Natural killer cell treated with Interleukin-12 subunit alpha and Interleukin-12 subunit beta and Interleukin-15 and Interleukin-18, amount 100 ng/mL, for 72 hours (primary cell): Measurements from ENCODE around the gene FAT4. TPM values are rescaled to one million over a fixed set of nuclear protein-coding genes. Genes with fewer than 3 reads are reported as not detected.
A peak's percentile ranks its signal among the peaks of the same experiment; 100 is the strongest.

ENCODE experiments used
- ATAC-seq, 2 donors: fragments of 150-1000 bp; cut with Tn5 transposase in 1 of 2; sonication (Bioruptor Pico), chemical (Tn5 transposase) in 1 of 2; 2 replicates each; pipeline ENCODE4 v1.10.0; 2021
- DNase-seq: peaks from one replicate; pipeline ENCODE4 v3.0.0; 2022; ENCODE audit warnings: low spot score
- H3K27ac Mint-ChIP-seq, 2 donors: 1 replicate in 1 of 2; 2 replicates in 1 of 2; pipeline ENCODE4 v1.8.0; 2022; ENCODE audit warnings: mixed read lengths in 2 of 2, mild to moderate bottlenecking in 1 of 2, moderate library complexity in 1 of 2
- H3K27me3 Mint-ChIP-seq, 2 donors: 1 replicate in 1 of 2; 2 replicates in 1 of 2; pipeline ENCODE4 v1.8.0; 2022; ENCODE audit warnings: mixed read lengths in 2 of 2
- H3K36me3 Mint-ChIP-seq: one replicate; pipeline ENCODE4 v1.8.0; 2022; ENCODE audit warnings: mixed read lengths
- H3K4me1 Mint-ChIP-seq, 2 donors: 1 replicate in 1 of 2; 2 replicates in 1 of 2; pipeline ENCODE4 v1.8.0; 2022; ENCODE audit warnings: low read depth in 2 of 2, mixed read lengths in 2 of 2, mild to moderate bottlenecking in 1 of 2
- H3K4me3 Mint-ChIP-seq: one replicate; pipeline ENCODE4 v1.8.0; 2022; ENCODE audit warnings: mixed read lengths
- H3K9me3 Mint-ChIP-seq: 2 replicates; pipeline ENCODE4 v1.8.0; 2022; ENCODE audit warnings: mixed read lengths
- total RNA-seq, 2 donors: library from RNA; stranded (reverse); gene quantifications; one replicate each; pipeline ENCODE4 v1.2.3, GENCODE V29; 2022

FAT4 gene
- total RNA-seq, 2 donors from 2014 or later: 0.33 to 1.4 TPM

- no peak for ATAC-seq
- no peak overlapping the region for H3K4me3 Mint-ChIP-seq
- H3K36me3 Mint-ChIP-seq: no peaks in the 10 kb centered on the region
Measured at GRCh38 chr4:125306533-125306932, 8.2 kb upstream of the FAT4 start.

DNA sequence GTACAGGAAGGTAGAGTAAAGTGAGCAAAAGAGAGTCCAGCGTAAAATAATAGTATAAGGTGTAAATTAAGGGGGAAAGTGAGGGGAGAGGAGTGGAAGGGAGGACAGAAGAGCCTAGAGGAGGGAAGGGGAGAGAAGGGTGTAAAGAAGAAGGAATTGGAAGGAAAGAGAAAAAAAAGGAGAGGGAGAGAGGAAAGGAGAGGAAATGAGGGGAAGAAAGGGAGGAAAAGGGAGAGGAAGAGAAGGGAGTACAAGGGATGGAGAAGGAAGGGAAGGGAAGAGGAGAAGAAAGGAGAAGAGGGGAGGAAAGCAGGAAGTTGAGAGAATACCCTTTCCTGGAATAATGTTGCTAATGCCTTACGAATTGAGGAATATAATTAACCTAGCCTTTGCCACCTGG, 3.3 kb upstream of the FAT4 start:
- Mint-ChIP-seq H3K9me3 (no peaks in the 10 kb centered on the region), H3K4me1 (peaks cover 17 to 22% of the 10 kb centered on the region in 2 donors), H3K27me3 (peaks cover 12 to 13% of the 10 kb centered on the region in 2 donors), H3K4me3 (no peak overlapping the region), H3K36me3 (no peaks in the 10 kb centered on the region), H3K27ac (no peak overlapping the region)
- ATAC-seq: no peak
- no peak for DNase-seq

More at GRCh38 chr4:125306533-125306932, 8.2 kb upstream of the FAT4 start:
- DNase-seq: no peak
- Mint-ChIP-seq H3K27ac (no peak overlapping the region), H3K4me1 (no peaks in the 10 kb centered on the region), H3K9me3 (no peaks in the 10 kb centered on the region), H3K27me3 (peaks cover 11% of the 10 kb centered on the region in 2 donors)

- peak overlapping the region; percentile 34 for H3K4me3 Mint-ChIP-seq
- H3K27me3 Mint-ChIP-seq: peaks cover 10 to 13% of the 10 kb centered on the region in 2 donors
- H3K36me3 Mint-ChIP-seq: no peaks in the 10 kb centered on the region
- H3K4me1 Mint-ChIP-seq: peaks cover 27 to 33% of the 10 kb centered on the region in 2 donors
- no peaks in the 10 kb centered on the region for H3K9me3 Mint-ChIP-seq
- DNase-seq: no peak
- no peak for ATAC-seq
- H3K27ac Mint-ChIP-seq: no peak overlapping the region
Measured at GRCh38 chr4:125313497-125313896, 1.3 kb upstream of the FAT4 start.

- DNase-seq (no peak), ATAC-seq (no peak)
- Mint-ChIP-seq H3K27ac (peak overlapping the region; percentile 31 to 57), H3K9me3 (no peaks in the 10 kb centered on the region), H3K4me3 (peak overlapping the region; percentile 87), H3K4me1 (peaks cover 27 to 33% of the 10 kb centered on the region in 2 donors), H3K36me3 (no peaks in the 10 kb centered on the region), H3K27me3 (peaks cover 10 to 13% of the 10 kb centered on the region in 2 donors)
Measured at GRCh38 chr4:125313989-125314667, 627 bp upstream of the FAT4 start.

- Mint-ChIP-seq H3K4me3 (peak overlapping the region; percentile 87), H3K36me3 (no peaks in the 10 kb centered on the region), H3K27ac (peak overlapping the region; percentile 46 to 68), H3K27me3 (peaks cover 8 to 9% of the 10 kb centered on the region in 2 donors), H3K4me1 (peaks cover 27 to 36% of the 10 kb centered on the region in 2 donors), H3K9me3 (no peaks in the 10 kb centered on the region)
- DNase-seq: no peak
- peak in 1 of 2 donors; percentile 25 for ATAC-seq
Measured at GRCh38 chr4:125315576-125316400, 1.0 kb downstream of the FAT4 start.

- H3K9me3 Mint-ChIP-seq: no peaks in the 10 kb centered on the region
- peak overlapping the region; percentile 46 to 68 for H3K27ac Mint-ChIP-seq
- ATAC-seq: peak in 1 of 2 donors; percentile 18
- peaks cover 27 to 36% of the 10 kb centered on the region in 2 donors for H3K4me1 Mint-ChIP-seq
- no peak for DNase-seq
- no peaks in the 10 kb centered on the region for H3K36me3 Mint-ChIP-seq
- peaks cover 3 to 5% of the 10 kb centered on the region in 2 donors for H3K27me3 Mint-ChIP-seq
- H3K4me3 Mint-ChIP-seq: peak overlapping the region; percentile 87
Measured at GRCh38 chr4:125316401-125316790, 1.6 kb downstream of the FAT4 start.

DNA sequence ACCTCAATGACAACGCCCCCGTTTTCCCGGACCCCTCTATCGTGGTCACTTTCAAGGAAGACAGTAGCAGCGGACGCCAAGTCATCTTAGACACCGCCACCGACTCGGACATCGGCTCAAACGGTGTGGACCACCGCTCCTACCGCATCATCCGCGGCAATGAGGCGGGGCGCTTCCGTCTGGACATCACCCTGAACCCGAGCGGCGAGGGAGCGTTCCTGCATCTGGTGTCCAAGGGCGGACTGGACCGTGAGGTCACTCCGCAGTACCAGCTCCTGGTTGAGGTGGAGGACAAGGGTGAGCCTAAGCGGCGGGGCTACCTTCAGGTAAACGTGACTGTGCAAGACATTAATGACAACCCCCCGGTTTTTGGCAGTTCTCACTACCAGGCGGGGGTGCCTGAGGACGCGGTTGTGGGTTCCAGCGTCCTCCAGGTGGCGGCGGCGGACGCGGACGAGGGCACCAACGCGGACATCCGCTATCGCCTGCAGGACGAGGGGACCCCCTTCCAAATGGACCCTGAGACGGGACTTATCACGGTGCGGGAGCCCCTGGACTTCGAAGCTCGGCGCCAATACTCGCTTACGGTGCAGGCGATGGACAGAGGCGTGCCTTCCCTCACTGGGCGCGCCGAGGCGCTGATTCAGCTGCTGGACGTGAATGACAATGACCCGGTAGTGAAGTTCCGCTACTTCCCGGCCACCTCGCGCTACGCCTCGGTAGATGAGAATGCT, 2.2 kb downstream of the FAT4 start:
- H3K27me3 Mint-ChIP-seq: peaks cover 0 to 2% of the 10 kb centered on the region in 2 donors
- H3K4me1 Mint-ChIP-seq: peaks cover 27 to 36% of the 10 kb centered on the region in 2 donors
- H3K27ac Mint-ChIP-seq: peak overlapping the region in 1 of 2 donors; percentile 68
- no peaks in the 10 kb centered on the region for H3K36me3 Mint-ChIP-seq
- peak overlapping the region; percentile 87 for H3K4me3 Mint-ChIP-seq
- ATAC-seq: peak; percentile 6 to 25
- no peak for DNase-seq
- no peaks in the 10 kb centered on the region for H3K9me3 Mint-ChIP-seq

GRCh38 chr4:125317525-125317877, 2.7 kb downstream of the FAT4 start:
- Mint-ChIP-seq H3K4me3 (peak overlapping the region; percentile 87), H3K27me3 (peaks cover 0 to 2% of the 10 kb centered on the region in 2 donors)

DNA sequence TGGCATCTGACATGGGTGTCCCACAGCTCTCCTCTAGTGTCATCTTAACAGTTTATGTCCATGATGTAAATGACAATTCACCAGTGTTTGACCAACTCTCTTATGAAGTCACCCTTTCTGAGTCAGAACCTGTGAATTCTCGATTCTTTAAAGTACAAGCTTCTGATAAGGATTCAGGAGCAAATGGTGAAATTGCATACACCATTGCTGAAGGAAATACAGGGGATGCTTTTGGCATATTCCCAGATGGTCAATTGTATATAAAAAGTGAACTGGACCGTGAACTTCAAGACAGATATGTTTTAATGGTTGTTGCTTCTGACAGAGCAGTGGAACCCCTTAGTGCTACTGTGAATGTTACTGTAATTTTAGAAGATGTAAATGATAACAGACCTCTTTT, 4.6 kb downstream of the FAT4 start:
- peaks cover 26 to 31% of the 10 kb centered on the region in 2 donors for H3K4me1 Mint-ChIP-seq
- no peak overlapping the region for H3K4me3 Mint-ChIP-seq
- ATAC-seq (no peak), DNase-seq (no peak)
- H3K36me3 Mint-ChIP-seq: no peaks in the 10 kb centered on the region
- H3K27ac Mint-ChIP-seq: no peak overlapping the region
- no peaks in the 10 kb centered on the region for H3K9me3 Mint-ChIP-seq
- no peaks in the 10 kb centered on the region for H3K27me3 Mint-ChIP-seq

More at GRCh38 chr4:125317525-125317877, 2.7 kb downstream of the FAT4 start:
- Mint-ChIP-seq H3K27ac (no peak overlapping the region), H3K4me1 (peaks cover 27 to 36% of the 10 kb centered on the region in 2 donors), H3K9me3 (no peaks in the 10 kb centered on the region), H3K36me3 (no peaks in the 10 kb centered on the region)
- ATAC-seq: peak; percentile 15 to 57
- DNase-seq: no peak

- no peaks in the 10 kb centered on the region for H3K9me3 Mint-ChIP-seq
- no peak for ATAC-seq
- no peak overlapping the region for H3K4me3 Mint-ChIP-seq
- no peak for DNase-seq
- peaks cover 6 to 14% of the 10 kb centered on the region in 2 donors for H3K4me1 Mint-ChIP-seq
- H3K36me3 Mint-ChIP-seq: no peaks in the 10 kb centered on the region
- H3K27me3 Mint-ChIP-seq: no peaks in the 10 kb centered on the region
- no peak overlapping the region for H3K27ac Mint-ChIP-seq
Measured at GRCh38 chr4:125321709-125322365, 7.1 kb downstream of the FAT4 start.

GRCh38 chr4:125322366-125322730, 7.6 kb downstream of the FAT4 start:
- ATAC-seq: no peak
- Mint-ChIP-seq H3K27me3 (no peaks in the 10 kb centered on the region), H3K4me1 (peaks cover 5 to 11% of the 10 kb centered on the region in 2 donors), H3K4me3 (no peak overlapping the region), H3K9me3 (no peaks in the 10 kb centered on the region), H3K27ac (no peak overlapping the region), H3K36me3 (no peaks in the 10 kb centered on the region)
- DNase-seq: no peak

GRCh38 chr4:125323654-125324053, 8.9 kb downstream of the FAT4 start:
- no peaks in the 10 kb centered on the region for H3K27me3 Mint-ChIP-seq
- H3K36me3 Mint-ChIP-seq: no peaks in the 10 kb centered on the region
- ATAC-seq (no peak), DNase-seq (no peak)
- no peak overlapping the region for H3K4me3 Mint-ChIP-seq
- H3K4me1 Mint-ChIP-seq: peaks cover 0 to 5% of the 10 kb centered on the region in 2 donors
- H3K27ac Mint-ChIP-seq: no peak overlapping the region
- H3K9me3 Mint-ChIP-seq: no peaks in the 10 kb centered on the region

DNA sequence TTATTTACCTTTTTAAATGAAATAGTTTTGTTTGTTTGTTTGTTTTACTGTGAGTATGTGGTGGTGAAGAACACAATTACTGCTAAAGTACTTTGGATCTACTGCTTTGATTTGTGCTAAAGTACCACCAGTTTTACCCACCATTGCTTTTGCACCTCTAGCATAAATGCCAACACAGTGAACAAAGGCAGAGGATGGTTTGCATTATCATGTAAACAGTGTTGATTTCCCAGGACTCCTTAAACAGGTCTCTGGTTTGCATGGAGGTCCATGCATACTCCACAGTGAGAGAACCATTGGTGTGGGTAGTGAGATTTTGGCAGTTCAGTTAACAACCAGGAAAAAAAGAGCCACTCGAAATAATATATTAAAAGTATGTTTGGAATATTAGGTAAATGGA, 11.0 kb downstream of the FAT4 start:
- Mint-ChIP-seq H3K4me1 (peaks cover 0 to 3% of the 10 kb centered on the region in 2 donors), H3K27me3 (no peaks in the 10 kb centered on the region), H3K4me3 (no peak overlapping the region), H3K36me3 (no peaks in the 10 kb centered on the region), H3K9me3 (no peaks in the 10 kb centered on the region), H3K27ac (no peak overlapping the region)
- DNase-seq (no peak), ATAC-seq (no peak)
